H1 (cell line): ENCODE results near the gene SHOX. TPM values are rescaled to one million over a fixed set of nuclear protein-coding genes. Genes with fewer than 3 reads are reported as not detected.

ENCODE experiments used
- CTCF ChIA-PET: fragments of 300-600 bp; sonication (Branson Sonifier 250); formaldehyde crosslinking; loops from one replicate; lab custom pipeline; 2021; ENCODE audit not compliant: partially characterized antibody; lab: Charles Lee
- POLR2A ChIA-PET: fragments of 300-600 bp; sonication (Branson Sonifier 250); formaldehyde crosslinking; loops from one replicate; lab custom pipeline; 2021; ENCODE audit warnings: inconsistent platforms; ENCODE audit not compliant: partially characterized antibody; lab: Charles Lee
- DNase-seq, 2 experiments: peaks; one replicate each; pipeline versions ENCODE4 v3.0.0 to v3.0.0-alpha.2; 2010 to 2022; ENCODE audit warnings: low spot score in 2 of 2, low read depth in 1 of 2, mixed read lengths in 1 of 2
- FAIRE-seq: peaks from 2 replicates; lab custom pipeline; 2011; peaks lifted over from hg19 to GRCh38; lab: Jason Lieb, UNC
- H2AFZ ChIP-seq: 2 replicates; pipeline ENCODE4 v1.8.1; 2012; ENCODE audit warnings: low read length, inconsistent platforms
- H2AK5ac ChIP-seq: 2 replicates; pipeline ENCODE4 v1.6.1; 2013; ENCODE audit warnings: low read depth, low read length
- H2BK120ac ChIP-seq: replicated peaks from 2 replicates; pipeline ENCODE3; 2013; ENCODE audit warnings: low read depth, low read length, inconsistent platforms
- H2BK12ac ChIP-seq: 2 replicates; pipeline ENCODE4 v1.6.1; 2013; ENCODE audit warnings: low read depth, low read length
- H2BK15ac ChIP-seq: 2 replicates; pipeline ENCODE4 v1.6.1; 2013; ENCODE audit warnings: low read length
- H2BK20ac ChIP-seq: 2 replicates; pipeline ENCODE4 v1.6.1; 2013; ENCODE audit warnings: low read length
- H2BK5ac ChIP-seq: 2 replicates; pipeline ENCODE4 v1.6.1; 2013; ENCODE audit warnings: low read depth, low read length
- H3K14ac ChIP-seq: 2 replicates; pipeline ENCODE4 v1.6.1; 2013; ENCODE audit warnings: inconsistent platforms; ENCODE audit not compliant: insufficient read length
- H3K18ac ChIP-seq: 2 replicates; pipeline ENCODE4 v1.6.1; 2013; ENCODE audit warnings: low read length; ENCODE audit errors: extremely low read depth
- H3K23ac ChIP-seq: 2 replicates; pipeline ENCODE4 v1.6.1; 2013; ENCODE audit warnings: inconsistent platforms; ENCODE audit not compliant: insufficient read length
- H3K23me2 ChIP-seq: 2 replicates; pipeline ENCODE4 v1.6.1; 2013; ENCODE audit warnings: low read depth, low read length
- H3K27ac ChIP-seq: 2 replicates; pipeline ENCODE4 v1.6.1; 2011; ENCODE audit warnings: low read depth, low read length, inconsistent platforms
- H3K27me3 ChIP-seq, 4 experiments: replicated peaks in 1 of 4; 1 replicate in 1 of 4; 2 replicates in 3 of 4; pipeline versions ENCODE4 v1.6.1 to v1.8.1; 2011 to 2013; ENCODE audit warnings: low read length in 3 of 4, mild to moderate bottlenecking in 3 of 4, inconsistent platforms in 2 of 4, mixed read lengths in 2 of 4, moderate library complexity in 1 of 4; ENCODE audit not compliant: control insufficient read depth in 3 of 4, insufficient read depth in 3 of 4; ENCODE audit errors: extremely low read depth in 1 of 4
- H3K36me3 ChIP-seq, 4 experiments: 2 replicates each; pipeline versions ENCODE4 v1.6.1 to v1.8.1; 2011 to 2013; ENCODE audit warnings: mild to moderate bottlenecking in 4 of 4, low read length in 3 of 4, moderate library complexity in 2 of 4, control low read depth in 1 of 4, inconsistent platforms in 1 of 4; ENCODE audit not compliant: insufficient read depth in 4 of 4, control insufficient read depth in 2 of 4
- H3K4ac ChIP-seq: replicated peaks from 2 replicates; pipeline ENCODE3; 2013; ENCODE audit warnings: low read length, low read depth, mixed read lengths, inconsistent platforms; ENCODE audit not compliant: insufficient read length
- H3K4me1 ChIP-seq, 4 experiments: replicated peaks in 1 of 4; 1 replicate in 1 of 4; 2 replicates in 3 of 4; pipeline versions ENCODE4 v1.6.1 to v1.8.1; 2011 to 2013; ENCODE audit warnings: low read length in 3 of 4, inconsistent platforms in 2 of 4, mixed read lengths in 1 of 4; ENCODE audit not compliant: insufficient read depth in 4 of 4, control insufficient read depth in 3 of 4
- H3K4me2 ChIP-seq, 2 experiments: 2 replicates each; pipeline versions ENCODE4 v1.6.1 to v1.8.1; 2011 to 2013; ENCODE audit warnings: low read depth in 2 of 2, low read length in 2 of 2, control low read depth in 1 of 2, inconsistent platforms in 1 of 2, mild to moderate bottlenecking in 1 of 2; ENCODE audit not compliant: insufficient read depth in 1 of 2
- H3K4me3 ChIP-seq, 4 experiments: fragments of 200-600, 300-600 bp in 1 of 4; sonication (generic), shearing (Covaris generic), sonication (Bioruptor Twin) in 1 of 4; 2 replicates each; pipeline versions ENCODE4 v1.5.1 to v1.8.1; 2011 to 2016; ENCODE audit warnings: low read length in 4 of 4, low read depth in 3 of 4, control low read depth in 2 of 4, inconsistent platforms in 2 of 4, mild to moderate bottlenecking in 2 of 4, mixed read lengths in 1 of 4, moderate library complexity in 1 of 4; ENCODE audit not compliant: insufficient read depth in 2 of 4; ENCODE audit errors: extremely low read depth in 1 of 4
- H3K56ac ChIP-seq: replicated peaks from 2 replicates; pipeline ENCODE3; 2013; ENCODE audit warnings: low read depth, mild to moderate bottlenecking, mixed read lengths, low read length, inconsistent platforms; ENCODE audit not compliant: insufficient read length
- H3K79me1 ChIP-seq: 2 replicates; pipeline ENCODE4 v1.6.1; 2013; ENCODE audit warnings: low read depth, low read length, control low read depth
- H3K79me2 ChIP-seq, 2 experiments: 2 replicates each; pipeline versions ENCODE4 v1.6.1 to v1.8.1; 2012 to 2013; ENCODE audit warnings: low read length in 2 of 2, mild to moderate bottlenecking in 2 of 2, inconsistent platforms in 1 of 2; ENCODE audit not compliant: insufficient read depth in 2 of 2, control insufficient read depth in 1 of 2
- H3K9ac ChIP-seq, 4 experiments: replicated peaks in 1 of 4; 1 replicate in 1 of 4; 2 replicates in 3 of 4; pipeline versions ENCODE4 v1.6.1 to v1.8.1; 2011 to 2013; ENCODE audit warnings: low read depth in 3 of 4, low read length in 3 of 4, control low read depth in 2 of 4, mild to moderate bottlenecking in 2 of 4, moderate library complexity in 2 of 4, inconsistent platforms in 1 of 4; ENCODE audit errors: extremely low read depth in 1 of 4
- H3K9me3 ChIP-seq, 2 experiments: 2 replicates each; pipeline versions ENCODE4 v1.6.1 to v1.8.1; 2012 to 2013; ENCODE audit warnings: mild to moderate bottlenecking in 2 of 2, moderate library complexity in 2 of 2, control low read depth in 1 of 2, inconsistent platforms in 1 of 2, low read depth in 1 of 2, low read length in 1 of 2, mixed read lengths in 1 of 2; ENCODE audit not compliant: insufficient read depth in 2 of 2
- H4K20me1 ChIP-seq, 2 experiments: replicated peaks in 1 of 2; 2 replicates each; pipeline versions ENCODE3 to v1.8.1; 2011 to 2013; ENCODE audit warnings: inconsistent platforms in 2 of 2, low read length in 2 of 2, mild to moderate bottlenecking in 1 of 2; ENCODE audit not compliant: insufficient read depth in 2 of 2, control insufficient read depth in 1 of 2
- H4K5ac ChIP-seq: 2 replicates; pipeline ENCODE4 v1.6.1; 2013; ENCODE audit warnings: low read length, low read depth, mixed read lengths, inconsistent platforms; ENCODE audit not compliant: insufficient read length
- H4K8ac ChIP-seq: 2 replicates; pipeline ENCODE4 v1.8.0; 2013; ENCODE audit warnings: mild to moderate bottlenecking, moderate library complexity, low read length, inconsistent platforms; ENCODE audit not compliant: insufficient read depth; ENCODE audit errors: extremely low read depth
- H4K91ac ChIP-seq: replicated peaks from 2 replicates; pipeline ENCODE3; 2013; ENCODE audit warnings: low read length, mixed read lengths, inconsistent platforms; ENCODE audit not compliant: insufficient read length
- ASH2L ChIP-seq: fragments of 200-600, 300-600 bp; sonication (generic); IDR thresholded peaks from one replicate; pipeline ENCODE4 v1.7.1; 2017; ENCODE audit warnings: low read length
- CREB1 ChIP-seq: IDR thresholded peaks from 2 replicates; pipeline ENCODE4 v1.6.1; 2012; ENCODE audit warnings: inconsistent platforms
- EZH2 ChIP-seq: fragments of 200-600 bp; sonication (generic); IDR thresholded peaks from 2 replicates; pipeline ENCODE4 v1.7.1; 2012; ENCODE audit warnings: low read depth, mild to moderate bottlenecking, moderate library complexity, low read length, inconsistent platforms; ENCODE audit not compliant: severe bottlenecking
- HDAC6 ChIP-seq: IDR thresholded peaks from one replicate; pipeline ENCODE4 v1.7.1; 2012; ENCODE audit warnings: low read depth, mild to moderate bottlenecking, inconsistent platforms, low read length, moderate library complexity
- KDM5A ChIP-seq: fragments of 200-600 bp; IDR thresholded peaks from 2 replicates; pipeline ENCODE4 v1.7.1; 2012; ENCODE audit warnings: mild to moderate bottlenecking, low read length, inconsistent platforms, mixed read lengths
- NANOG ChIP-seq: IDR thresholded peaks from 2 replicates; pipeline ENCODE4 v1.6.1; 2011; ENCODE audit warnings: low read length, low read depth, mild to moderate bottlenecking, inconsistent platforms; ENCODE audit not compliant: insufficient read depth, poor library complexity, severe bottlenecking
- SAP30 ChIP-seq: fragments of 300-600 bp; sonication (generic); IDR thresholded peaks from 2 replicates; pipeline ENCODE4 v1.7.1; 2012; ENCODE audit warnings: low read length, moderate library complexity, mild to moderate bottlenecking, inconsistent platforms; ENCODE audit not compliant: insufficient read depth, insufficient replicate concordance
- SIRT6 ChIP-seq: IDR thresholded peaks from one replicate; pipeline ENCODE4 v1.7.1; 2012; ENCODE audit warnings: low read length, inconsistent platforms
- SP4 ChIP-seq: IDR thresholded peaks from 2 replicates; pipeline ENCODE4 v1.6.1; 2012; ENCODE audit warnings: low read length, inconsistent platforms
- SUZ12 ChIP-seq: fragments of 200-600 bp; sonication (generic); IDR thresholded peaks from 2 replicates; pipeline ENCODE4 v1.6.1; 2012; ENCODE audit warnings: mild to moderate bottlenecking, inconsistent platforms, low read length, moderate library complexity, mixed read lengths
- TBP ChIP-seq: IDR thresholded peaks from 2 replicates; pipeline ENCODE4 v1.6.1; 2011; ENCODE audit warnings: low read depth, low read length, improper control_type of control experiment
- TCF12 ChIP-seq: IDR thresholded peaks from 2 replicates; pipeline ENCODE4 v1.6.1; 2011; ENCODE audit warnings: low read depth, mild to moderate bottlenecking, low read length
- TEAD4 ChIP-seq: IDR thresholded peaks from 2 replicates; pipeline ENCODE4 v1.6.1; 2012; ENCODE audit warnings: low read depth, low read length, inconsistent platforms, mixed read lengths
- WGBS, 2 experiments: shearing (Covaris generic) in 1 of 2; methylation state at CpG; one replicate each; pipeline versions ENCODE4 v1.1.6 to v1.1.7; 2013 to 2015; ENCODE audit warnings: low lambda C conversion rate in 2 of 2, mixed read lengths in 2 of 2, inconsistent platforms in 1 of 2, low coverage in 1 of 2, missing lambda C conversion rate in 1 of 2; ENCODE audit not compliant: insufficient replicate concordance in 2 of 2, insufficient coverage in 1 of 2, insufficient read length in 1 of 2; ENCODE audit errors: extremely low coverage in 1 of 2, missing lambda C conversion rate in 1 of 2; 5-methylcytosine and 5-hydroxymethylcytosine counted together
- polyA plus RNA-seq, 7 experiments: library from polyadenylated mRNA; depleted of rRNA in 3 of 7; stranded (reverse) in 5 of 7; unstranded in 2 of 7; fragments of >200 nt in 5 of 7; fragments of 200-250 nt in 2 of 7; gene quantifications; 1 replicate in 5 of 7; 2 replicates in 1 of 7; 4 replicates in 1 of 7; pipeline versions ENCODE4 v1.2.1 to v1.2.3, GENCODE V29; 2011 to 2013; ENCODE audit warnings: missing spikeins in 2 of 7, mixed read lengths in 2 of 7
- total RNA-seq: library from RNA; stranded (reverse); fragmentation: NEBNext Ultra II Directional; extraction: Animal tissue kit (Norgen Biotek cat#: 25700); gene quantifications from 2 replicates; pipeline ENCODE4 v1.2.1, GENCODE V29; 2021

SHOX gene
- total and polyA plus RNA-seq, 2 of the 8 experiments (the other 6 are each of a cell fraction or from before 2014, with no cell fraction given) = 0.05 to 0.15 TPM

GRCh38 chrX:640641-641040 is 10.1 kb downstream of the SHOX start:
- Histone ChIP-seq H2BK20ac (no peak overlapping the region), H3K4ac (no peak overlapping the region), H3K14ac (no peak overlapping the region), H3K23me2 (peaks cover 9% of the 10 kb centered on the region; the same call in 1 of the 2 replicates), H2AK5ac (0 out of 2 replicates have a peak overlapping the region, but pooled peaks have one; percentile 24), H3K9me3 (no peaks in the 10 kb centered on the region; a peak in 1 of 4 replicates), H4K5ac (no peak overlapping the region), H2BK12ac (no peak overlapping the region), H3K27me3 (peaks cover 86 to 94% (median 93%) of the 10 kb centered on the region in 4 experiments), H3K79me1 (no peaks in the 10 kb centered on the region; the same call in 1 of the 2 replicates), H3K4me2 (peak overlapping the region; percentile 10 to 34; a peak in 2 of 4 replicates), H3K27ac (no peak overlapping the region), H2BK15ac (peak overlapping the region; percentile 83; the same call in 1 of the 2 replicates), H3K56ac (no peak overlapping the region), H4K8ac (no peak overlapping the region), H3K4me1 (peaks cover 8 to 36% (median 21%) of the 10 kb centered on the region in 4 experiments), H2BK5ac (no peak overlapping the region)
- CTCF ChIA-PET = no interaction called here
- no peak for FAIRE-seq
- DNase-seq = no peak
- TF ChIP-seq HDAC6 (no peak), TBP (no peak), SIRT6 (no peak), SAP30 (no peak), EZH2 (peak; percentile 14), CREB1 (no peak), ASH2L (no peak), TEAD4 (no peak), KDM5A (no peak), SP4 (no peak), NANOG (no peak), TCF12 (no peak), SUZ12 (peak; percentile 26)
- TF ChIP-seq, all 59 proteins: peak for 2
- Histone ChIP-seq H3K18ac (no peak overlapping the region), H3K36me3 (0 out of 8 replicates have a peak, but pooled peaks cover 0 to 4% (median 0%) of the 10 kb centered on the region in 4 experiments), H2BK120ac (no peak overlapping the region), H4K20me1 (peaks cover 2 to 7% of the 10 kb centered on the region in 2 experiments), H2AFZ (no peak overlapping the region), H3K9ac (no peak overlapping the region), H4K91ac (no peak overlapping the region), H3K4me3 (no peak overlapping the region), H3K23ac (no peak overlapping the region), H3K79me2 (no peaks in the 10 kb centered on the region)
- POLR2A ChIA-PET = no interaction called here
- 24% methylated on average over 10 of the region's 10 CpGs; no CpG with 5 or more reads in 1 of the 2 experiments for WGBS, 2 experiments
